ENCODE results near the gene COLGALT1.

GRCh38 chr19:17601683-17602082, 46.2 kb downstream of the COLGALT1 start:
- no peak for TF ChIP-seq POLR2A (IDR thresholded peaks at IDR 0.05; ENCODE audit: low read length)
- TF ChIP-seq GATA1 (IDR thresholded peaks at IDR 0.05; ENCODE audit: low read depth, low read length), result no peak
